ENCODE measurements around the gene CD44.

Gene CD44

GRCh38 chr11:35239471-35240075, 100.6 kb downstream of the CD44 start:
- TF ChIP-seq CTCF (IDR thresholded peaks at IDR 0.05; ENCODE audit: extremely low read depth, insufficient read depth, missing control alignments) = no peak
- in situ Hi-C loops (cut with MboI; ENCODE audit: low pct_unique_long_range_greater_than_20kb, low sequenced_read_pairs, unreplicated experiment) = no loop called here
- no peak for DNase-seq (ENCODE audit: low spot score)

- no peak for TF ChIP-seq CTCF (IDR thresholded peaks at IDR 0.05; ENCODE audit: extremely low read depth, insufficient read depth, missing control alignments)
- in situ Hi-C loops (cut with MboI; ENCODE audit: low pct_unique_long_range_greater_than_20kb, low sequenced_read_pairs, unreplicated experiment) = no loop called here
- DNase-seq (ENCODE audit: low spot score) = no peak
These were observed 102.1 kb downstream of the CD44 start for GRCh38 chr11:35241083-35241482.

- TF ChIP-seq CTCF (IDR thresholded peaks at IDR 0.05; ENCODE audit: extremely low read depth, insufficient read depth, missing control alignments) = no peak
- in situ Hi-C loops (cut with MboI; ENCODE audit: low pct_unique_long_range_greater_than_20kb, low sequenced_read_pairs, unreplicated experiment) = no loop called here
- no peak for DNase-seq (ENCODE audit: low spot score)
These were observed 102.6 kb downstream of the CD44 start for GRCh38 chr11:35241531-35241930.

GRCh38 chr11:35242412-35243242, 103.7 kb downstream of the CD44 start:
- in situ Hi-C loops (cut with MboI; ENCODE audit: low pct_unique_long_range_greater_than_20kb, low sequenced_read_pairs, unreplicated experiment) = no loop called here
- no peak for DNase-seq (ENCODE audit: low spot score)
- TF ChIP-seq CTCF (IDR thresholded peaks at IDR 0.05; ENCODE audit: extremely low read depth, insufficient read depth, missing control alignments) = no peak

- DNase-seq (ENCODE audit: low spot score) = no peak
- TF ChIP-seq CTCF (IDR thresholded peaks at IDR 0.05; ENCODE audit: extremely low read depth, insufficient read depth, missing control alignments) = no peak
- in situ Hi-C loops (cut with MboI; ENCODE audit: low pct_unique_long_range_greater_than_20kb, low sequenced_read_pairs, unreplicated experiment) = no loop called here
These were observed 104.8 kb downstream of the CD44 start for GRCh38 chr11:35243774-35244173.

GRCh38 chr11:35245056-35245455, 106.1 kb downstream of the CD44 start:
- TF ChIP-seq CTCF (IDR thresholded peaks at IDR 0.05; ENCODE audit: extremely low read depth, insufficient read depth, missing control alignments) = no peak
- no peak for DNase-seq (ENCODE audit: low spot score)
- in situ Hi-C loops (cut with MboI; ENCODE audit: low pct_unique_long_range_greater_than_20kb, low sequenced_read_pairs, unreplicated experiment) = no loop called here
